K562 (cell line): ENCODE data around the gene CTTNBP2NL.

ENCODE experiments used
- CBX5 ChIP-seq: IDR thresholded peaks from 2 replicates; pipeline ENCODE4 v1.6.1; 2014; ENCODE audit warnings: low read depth, borderline replicate concordance
- CHCHD3 ChIP-seq: fragments of 250-450 bp; sonication (Bioruptor Pico); IDR thresholded peaks from 2 replicates; pipeline ENCODE4 v2.1.2; 2022; ENCODE audit warnings: mild to moderate bottlenecking
- HDGF ChIP-seq: fragments of 450-650 bp; IDR thresholded peaks from 2 replicates; pipeline ENCODE4 v1.6.1; 2016
- KDM1A ChIP-seq, 2 experiments: fragments of 450-650 bp; IDR thresholded peaks; 2 replicates each; pipeline ENCODE4 v1.6.1; 2016; ENCODE audit warnings: mild to moderate bottlenecking in 2 of 2
- MAFK ChIP-seq: IDR thresholded peaks from 2 replicates; pipeline ENCODE4 v1.6.1; 2011; ENCODE audit warnings: low read length, improper control_type of control experiment
- NFYB ChIP-seq: IDR thresholded peaks from 2 replicates; pipeline ENCODE4 v1.6.1; 2011; ENCODE audit warnings: mild to moderate bottlenecking, moderate library complexity; ENCODE audit not compliant: insufficient read length; ENCODE audit errors: extremely low read depth
- POLR2AphosphoS2 ChIP-seq: IDR thresholded peaks from 2 replicates; pipeline ENCODE4 v1.6.1; 2012; ENCODE audit warnings: low read length, improper control_type of control experiment
- RUNX1 ChIP-seq: sonication (generic); IDR thresholded peaks from 2 replicates; pipeline ENCODE4 v1.6.1; 2016; ENCODE audit warnings: antibody characterized with exemption, low read depth
- TCF7 ChIP-seq: sonication (generic); IDR thresholded peaks from 2 replicates; pipeline ENCODE4 v1.6.1; 2016; ENCODE audit warnings: antibody characterized with exemption, borderline replicate concordance
- THRAP3 ChIP-seq: fragments of 450-650 bp; IDR thresholded peaks from 2 replicates; pipeline ENCODE4 v1.6.1; 2016; ENCODE audit warnings: mild to moderate bottlenecking, inconsistent platforms, borderline replicate concordance
- TF ChIP-seq, protein P1 (sequence below), 2 experiments: fragments of 450-650 bp; formaldehyde crosslinking in 1 of 2; IDR thresholded peaks; 2 replicates each; pipeline versions ENCODE4 v1.4.0 to v1.6.1; 2014 to 2020; ENCODE audit warnings: mild to moderate bottlenecking in 2 of 2, borderline replicate concordance in 1 of 2, low read depth in 1 of 2
- TF ChIP-seq, protein P2 (sequence below): fragments of 250-450 bp; sonication (Bioruptor Pico); IDR thresholded peaks from 2 replicates; pipeline ENCODE4 v1.4.0; 2020; ENCODE audit warnings: mild to moderate bottlenecking, moderate library complexity
- TF ChIP-seq, protein P3 (sequence below), 2 experiments: fragments of 450-650 bp in 1 of 2; sonication (generic) in 1 of 2; formaldehyde crosslinking in 1 of 2; IDR thresholded peaks; 2 replicates each; pipeline versions ENCODE4 v1.7.1 to v1.9.0; 2016 to 2022; ENCODE audit warnings: inconsistent platforms in 1 of 2, mild to moderate bottlenecking in 1 of 2, missing genetic modification reagents in 1 of 2

DNA sequence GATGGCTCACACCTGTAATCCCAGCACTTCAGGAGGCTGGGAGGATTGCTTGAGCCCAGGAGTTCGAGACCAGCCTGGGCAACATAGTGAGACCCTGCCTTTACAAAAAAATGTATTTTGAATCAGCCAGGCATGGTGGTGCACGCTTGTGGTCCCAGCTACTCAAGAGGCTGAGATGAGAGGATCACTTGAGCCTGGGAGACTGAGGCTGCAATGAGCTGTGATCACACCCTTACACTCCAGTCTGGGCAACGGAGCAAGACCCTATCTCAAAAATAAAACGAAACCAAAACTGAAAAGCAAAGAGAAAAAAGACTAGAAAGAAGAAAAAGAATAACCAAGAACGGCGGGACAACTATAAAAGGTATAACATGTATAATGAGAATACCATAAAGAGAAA is 97.3 kb downstream of the CTTNBP2NL start:
- no peak for TF ChIP-seq CHCHD3
- TF ChIP-seq KDM1A (IDR thresholded peaks at IDR 0.05) = no peak
- no peak for TF ChIP-seq TCF7
- TF ChIP-seq, protein P1, sequence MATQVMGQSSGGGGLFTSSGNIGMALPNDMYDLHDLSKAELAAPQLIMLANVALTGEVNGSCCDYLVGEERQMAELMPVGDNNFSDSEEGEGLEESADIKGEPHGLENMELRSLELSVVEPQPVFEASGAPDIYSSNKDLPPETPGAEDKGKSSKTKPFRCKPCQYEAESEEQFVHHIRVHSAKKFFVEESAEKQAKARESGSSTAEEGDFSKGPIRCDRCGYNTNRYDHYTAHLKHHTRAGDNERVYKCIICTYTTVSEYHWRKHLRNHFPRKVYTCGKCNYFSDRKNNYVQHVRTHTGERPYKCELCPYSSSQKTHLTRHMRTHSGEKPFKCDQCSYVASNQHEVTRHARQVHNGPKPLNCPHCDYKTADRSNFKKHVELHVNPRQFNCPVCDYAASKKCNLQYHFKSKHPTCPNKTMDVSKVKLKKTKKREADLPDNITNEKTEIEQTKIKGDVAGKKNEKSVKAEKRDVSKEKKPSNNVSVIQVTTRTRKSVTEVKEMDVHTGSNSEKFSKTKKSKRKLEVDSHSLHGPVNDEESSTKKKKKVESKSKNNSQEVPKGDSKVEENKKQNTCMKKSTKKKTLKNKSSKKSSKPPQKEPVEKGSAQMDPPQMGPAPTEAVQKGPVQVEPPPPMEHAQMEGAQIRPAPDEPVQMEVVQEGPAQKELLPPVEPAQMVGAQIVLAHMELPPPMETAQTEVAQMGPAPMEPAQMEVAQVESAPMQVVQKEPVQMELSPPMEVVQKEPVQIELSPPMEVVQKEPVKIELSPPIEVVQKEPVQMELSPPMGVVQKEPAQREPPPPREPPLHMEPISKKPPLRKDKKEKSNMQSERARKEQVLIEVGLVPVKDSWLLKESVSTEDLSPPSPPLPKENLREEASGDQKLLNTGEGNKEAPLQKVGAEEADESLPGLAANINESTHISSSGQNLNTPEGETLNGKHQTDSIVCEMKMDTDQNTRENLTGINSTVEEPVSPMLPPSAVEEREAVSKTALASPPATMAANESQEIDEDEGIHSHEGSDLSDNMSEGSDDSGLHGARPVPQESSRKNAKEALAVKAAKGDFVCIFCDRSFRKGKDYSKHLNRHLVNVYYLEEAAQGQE (IDR thresholded peaks at IDR 0.05; ENCODE audit: borderline replicate concordance) = no peak
- TF ChIP-seq, protein P1 (CRISPR knock-in tag; IDR thresholded peaks at IDR 0.05; ENCODE audit: low read depth) = no peak
- TF ChIP-seq, protein P2, sequence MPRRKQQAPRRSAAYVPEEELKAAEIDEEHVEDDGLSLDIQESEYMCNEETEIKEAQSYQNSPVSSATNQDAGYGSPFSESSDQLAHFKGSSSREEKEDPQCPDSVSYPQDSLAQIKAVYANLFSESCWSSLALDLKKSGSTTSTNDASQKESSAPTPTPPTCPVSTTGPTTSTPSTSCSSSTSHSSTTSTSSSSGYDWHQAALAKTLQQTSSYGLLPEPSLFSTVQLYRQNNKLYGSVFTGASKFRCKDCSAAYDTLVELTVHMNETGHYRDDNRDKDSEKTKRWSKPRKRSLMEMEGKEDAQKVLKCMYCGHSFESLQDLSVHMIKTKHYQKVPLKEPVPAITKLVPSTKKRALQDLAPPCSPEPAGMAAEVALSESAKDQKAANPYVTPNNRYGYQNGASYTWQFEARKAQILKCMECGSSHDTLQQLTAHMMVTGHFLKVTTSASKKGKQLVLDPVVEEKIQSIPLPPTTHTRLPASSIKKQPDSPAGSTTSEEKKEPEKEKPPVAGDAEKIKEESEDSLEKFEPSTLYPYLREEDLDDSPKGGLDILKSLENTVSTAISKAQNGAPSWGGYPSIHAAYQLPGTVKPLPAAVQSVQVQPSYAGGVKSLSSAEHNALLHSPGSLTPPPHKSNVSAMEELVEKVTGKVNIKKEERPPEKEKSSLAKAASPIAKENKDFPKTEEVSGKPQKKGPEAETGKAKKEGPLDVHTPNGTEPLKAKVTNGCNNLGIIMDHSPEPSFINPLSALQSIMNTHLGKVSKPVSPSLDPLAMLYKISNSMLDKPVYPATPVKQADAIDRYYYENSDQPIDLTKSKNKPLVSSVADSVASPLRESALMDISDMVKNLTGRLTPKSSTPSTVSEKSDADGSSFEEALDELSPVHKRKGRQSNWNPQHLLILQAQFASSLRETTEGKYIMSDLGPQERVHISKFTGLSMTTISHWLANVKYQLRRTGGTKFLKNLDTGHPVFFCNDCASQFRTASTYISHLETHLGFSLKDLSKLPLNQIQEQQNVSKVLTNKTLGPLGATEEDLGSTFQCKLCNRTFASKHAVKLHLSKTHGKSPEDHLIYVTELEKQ (CRISPR knock-in tag) = no peak
- no peak for TF ChIP-seq POLR2AphosphoS2
- TF ChIP-seq MAFK = no peak
- no peak for TF ChIP-seq NFYB
- TF ChIP-seq, protein P3, sequence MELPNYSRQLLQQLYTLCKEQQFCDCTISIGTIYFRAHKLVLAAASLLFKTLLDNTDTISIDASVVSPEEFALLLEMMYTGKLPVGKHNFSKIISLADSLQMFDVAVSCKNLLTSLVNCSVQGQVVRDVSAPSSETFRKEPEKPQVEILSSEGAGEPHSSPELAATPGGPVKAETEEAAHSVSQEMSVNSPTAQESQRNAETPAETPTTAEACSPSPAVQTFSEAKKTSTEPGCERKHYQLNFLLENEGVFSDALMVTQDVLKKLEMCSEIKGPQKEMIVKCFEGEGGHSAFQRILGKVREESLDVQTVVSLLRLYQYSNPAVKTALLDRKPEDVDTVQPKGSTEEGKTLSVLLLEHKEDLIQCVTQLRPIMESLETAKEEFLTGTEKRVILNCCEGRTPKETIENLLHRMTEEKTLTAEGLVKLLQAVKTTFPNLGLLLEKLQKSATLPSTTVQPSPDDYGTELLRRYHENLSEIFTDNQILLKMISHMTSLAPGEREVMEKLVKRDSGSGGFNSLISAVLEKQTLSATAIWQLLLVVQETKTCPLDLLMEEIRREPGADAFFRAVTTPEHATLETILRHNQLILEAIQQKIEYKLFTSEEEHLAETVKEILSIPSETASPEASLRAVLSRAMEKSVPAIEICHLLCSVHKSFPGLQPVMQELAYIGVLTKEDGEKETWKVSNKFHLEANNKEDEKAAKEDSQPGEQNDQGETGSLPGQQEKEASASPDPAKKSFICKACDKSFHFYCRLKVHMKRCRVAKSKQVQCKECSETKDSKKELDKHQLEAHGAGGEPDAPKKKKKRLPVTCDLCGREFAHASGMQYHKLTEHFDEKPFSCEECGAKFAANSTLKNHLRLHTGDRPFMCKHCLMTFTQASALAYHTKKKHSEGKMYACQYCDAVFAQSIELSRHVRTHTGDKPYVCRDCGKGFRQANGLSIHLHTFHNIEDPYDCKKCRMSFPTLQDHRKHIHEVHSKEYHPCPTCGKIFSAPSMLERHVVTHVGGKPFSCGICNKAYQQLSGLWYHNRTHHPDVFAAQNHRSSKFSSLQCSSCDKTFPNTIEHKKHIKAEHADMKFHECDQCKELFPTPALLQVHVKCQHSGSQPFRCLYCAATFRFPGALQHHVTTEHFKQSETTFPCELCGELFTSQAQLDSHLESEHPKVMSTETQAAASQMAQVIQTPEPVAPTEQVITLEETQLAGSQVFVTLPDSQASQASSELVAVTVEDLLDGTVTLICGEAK (IDR thresholded peaks at IDR 0.05) = no peak
- TF ChIP-seq, protein P3 (CRISPR knock-in tag; IDR thresholded peaks at IDR 0.05) = no peak
- no peak for TF ChIP-seq THRAP3
- TF ChIP-seq CBX5 = no peak
- TF ChIP-seq HDGF = no peak
- TF ChIP-seq RUNX1 = no peak
